HepG2 (cell line): ENCODE results near the gene ABCA4. TPM values are rescaled to one million over a fixed set of nuclear protein-coding genes. Genes with fewer than 3 reads are reported as not detected.

Experiments used
- ATAC-seq: fragments of 200-7000 bp; cut with Tn5 transposase; 3 replicates; pipeline ENCODE4 v1.9.1; 2020; ENCODE audit warnings: mild to moderate bottlenecking, moderate library complexity
- BruUV-seq: library from RNA; stranded (reverse); fragments of 400-500 nt; replicated peaks from 2 replicates; lab custom pipeline; 2021; lab: Mats Ljungman, UMichigan
- CTCF ChIA-PET: fragments of 300-600 bp; formaldehyde crosslinking; extraction: SDS; loops from one replicate; lab custom pipeline; 2021; ENCODE audit warnings: low total read pairs, inconsistent platforms, low intra/inter-chr PET ratio; lab: Yijun Ruan, JAX
- POLR2A ChIA-PET: fragments of 350-600 bp; sonication (Branson Sonifier 250); formaldehyde crosslinking; loops from one replicate; lab custom pipeline; 2020; ENCODE audit warnings: antibody characterized with exemption, inconsistent platforms; lab: Yijun Ruan, JAX
- DNase-seq: peaks from one replicate; pipeline ENCODE4 v3.0.0-alpha.2; 2015; ENCODE audit warnings: low spot score
- FAIRE-seq: peaks from 3 replicates; lab custom pipeline; 2011; peaks lifted over from hg19 to GRCh38; lab: Jason Lieb, UNC
- H2AFZ ChIP-seq: one replicate; pipeline ENCODE4 v1.6.1; 2011; ENCODE audit warnings: low read length, inconsistent platforms
- H3K27ac ChIP-seq: fragments of 300-600 bp; 3 replicates; pipeline ENCODE4 v1.8.0; 2011; ENCODE audit warnings: mixed run types, mild to moderate bottlenecking, mixed read lengths, low read length, inconsistent platforms; ENCODE audit not compliant: insufficient read depth; ENCODE audit errors: extremely low read length
- H3K27me3 ChIP-seq, 2 experiments: fragments of 200-600 bp in 1 of 2; 2 replicates in 1 of 2; 3 replicates in 1 of 2; pipeline versions ENCODE4 v1.6.0 to v1.8.0; 2011; ENCODE audit warnings: low read length in 2 of 2, mild to moderate bottlenecking in 2 of 2, moderate library complexity in 2 of 2, inconsistent platforms in 1 of 2; ENCODE audit not compliant: insufficient read depth in 2 of 2, control insufficient read depth in 1 of 2
- H3K36me3 ChIP-seq, 2 experiments: fragments of 200-600 bp in 1 of 2; replicated peaks in 1 of 2; 2 replicates in 1 of 2; 3 replicates in 1 of 2; pipeline versions ENCODE4 v1.5.1 to v1.8.0; 2011; ENCODE audit warnings: low read length in 2 of 2, inconsistent platforms in 1 of 2; ENCODE audit not compliant: insufficient read depth in 2 of 2, control insufficient read depth in 1 of 2
- H3K4me1 ChIP-seq: 2 replicates; pipeline ENCODE4 v1.5.1; 2012; ENCODE audit warnings: low read length, inconsistent platforms; ENCODE audit not compliant: insufficient read depth
- H3K4me2 ChIP-seq: 2 replicates; pipeline ENCODE4 v1.6.0; 2011; ENCODE audit warnings: low read depth, low read length, inconsistent platforms
- H3K4me3 ChIP-seq, 3 experiments: fragments of 200-600 bp in 1 of 3; sonication (generic), shearing (Covaris generic) in 1 of 3; replicated peaks in 1 of 3; 2 replicates each; pipeline ENCODE4 v1.5.1; 2011 to 2016; ENCODE audit warnings: low read length in 3 of 3, inconsistent platforms in 2 of 3, low read depth in 2 of 3, mild to moderate bottlenecking in 2 of 3, control low read depth in 1 of 3, mixed read lengths in 1 of 3; ENCODE audit not compliant: insufficient read depth in 1 of 3
- H3K79me2 ChIP-seq: one replicate; pipeline ENCODE4 v1.6.1; 2011; ENCODE audit warnings: low read length, inconsistent platforms; ENCODE audit not compliant: insufficient read depth
- H3K9ac ChIP-seq: 2 replicates; pipeline ENCODE4 v1.6.0; 2011; ENCODE audit warnings: mild to moderate bottlenecking, low read depth, low read length, inconsistent platforms; ENCODE audit not compliant: insufficient read depth
- H3K9me3 ChIP-seq: 2 replicates; pipeline ENCODE4 v1.5.1; 2012; ENCODE audit warnings: mild to moderate bottlenecking, low read length
- H4K20me1 ChIP-seq: 2 replicates; pipeline ENCODE4 v1.6.0; 2011; ENCODE audit warnings: inconsistent platforms, mild to moderate bottlenecking, low read length, moderate library complexity; ENCODE audit not compliant: insufficient read depth
- ARID2 ChIP-seq: sonication (generic); formaldehyde crosslinking; IDR thresholded peaks from 2 replicates; pipeline ENCODE4 v1.8.1; 2022; ENCODE audit warnings: mild to moderate bottlenecking, missing genetic modification reagents, borderline replicate concordance
- ASH2L ChIP-seq: fragments of 300-600, 200-600 bp; sonication (generic); IDR thresholded peaks from 2 replicates; pipeline ENCODE4 v1.7.0; 2017; ENCODE audit warnings: low read depth, mild to moderate bottlenecking, moderate library complexity, mixed read lengths, low read length; ENCODE audit not compliant: insufficient read length
- RARA ChIP-seq: IDR thresholded peaks from 2 replicates; pipeline ENCODE4 v1.6.1; 2016; ENCODE audit warnings: missing genetic modification reagents, missing compliant biosample characterization
- SMAD9 ChIP-seq: sonication (generic); formaldehyde crosslinking; IDR thresholded peaks from 2 replicates; pipeline ENCODE4 v1.5.1; 2020; ENCODE audit warnings: mild to moderate bottlenecking, missing genetic modification reagents
- SRSF4 ChIP-seq: fragments of 200-400 bp; formaldehyde crosslinking; IDR thresholded peaks from one replicate; pipeline ENCODE4 v1.6.1; 2018; ENCODE audit warnings: mild to moderate bottlenecking, low read depth, low read length, moderate library complexity; ENCODE audit not compliant: poor library complexity, severe bottlenecking
- TCF7L2 ChIP-seq: IDR thresholded peaks from 2 replicates; pipeline ENCODE4 v1.6.1; 2011; ENCODE audit warnings: mild to moderate bottlenecking, low read depth, low read length, moderate library complexity
- TSC22D2 ChIP-seq: sonication (generic); formaldehyde crosslinking; IDR thresholded peaks from 2 replicates; pipeline ENCODE4 v1.5.1; 2020; ENCODE audit warnings: missing genetic modification reagents, mild to moderate bottlenecking, borderline replicate concordance
- ZSCAN21 ChIP-seq: sonication (generic); formaldehyde crosslinking; IDR thresholded peaks from 2 replicates; pipeline ENCODE4 v1.8.0; 2022; ENCODE audit warnings: mild to moderate bottlenecking, missing genetic modification reagents, moderate library complexity, borderline replicate concordance
- WGBS: methylation state at CpG from one replicate; pipeline ENCODE4 v1.1.6; 2017; ENCODE audit warnings: low lambda C conversion rate; 5-methylcytosine and 5-hydroxymethylcytosine counted together
- in situ Hi-C: cut with HindIII; loops from 2 replicates; pipeline ENCODE4 v1.10.0; 2017; ENCODE audit warnings: low pct_unique_long_range_greater_than_20kb; ENCODE audit not compliant: extremely low pct_ligation_motif_present
- intact Hi-C: fragments of 100-400 bp; cut with micrococcal nuclease; formaldehyde crosslinking; loops from one replicate; pipeline ENCODE4 v1.10.0; 2022; ENCODE audit not compliant: unreplicated experiment
- polyA plus RNA-seq, 8 experiments: library from polyadenylated mRNA; depleted of rRNA in 3 of 8; stranded (reverse) in 7 of 8; unstranded in 1 of 8; fragments of >200 nt; fragmentation: Illumina TruSeq in 4 of 8; extraction: Trizol in 4 of 8; gene quantifications; 2 replicates each; pipeline versions ENCODE4 v1.2.1 to v1.2.3, GENCODE V29; 2011 to 2016; ENCODE audit warnings: low read depth in 4 of 8, missing spikeins in 1 of 8, mixed read lengths in 1 of 8; ENCODE audit not compliant: insufficient read depth in 1 of 8
- total RNA-seq, 5 experiments: library from RNA; depleted of rRNA; stranded (reverse); fragments of >200 nt; fragmentation: Illumina TruSeq; extraction: Trizol; gene quantifications; 2 replicates each; pipeline ENCODE4 v1.2.3, GENCODE V29; 2016; ENCODE audit warnings: low read depth in 1 of 5
- TF ChIP-seq, protein P1 (sequence below): sonication (generic); formaldehyde crosslinking; IDR thresholded peaks from 2 replicates; pipeline ENCODE4 v1.4.0; 2020; ENCODE audit warnings: missing genetic modification reagents
- TF ChIP-seq, protein P2 (sequence below): sonication (generic); formaldehyde crosslinking; IDR thresholded peaks from 2 replicates; pipeline ENCODE4 v1.8.1; 2023; ENCODE audit warnings: missing genetic modification reagents, mild to moderate bottlenecking, borderline replicate concordance
- TF ChIP-seq, protein P3 (sequence below): sonication (generic); formaldehyde crosslinking; IDR thresholded peaks from 2 replicates; pipeline ENCODE4 v1.8.1; 2023; ENCODE audit warnings: mild to moderate bottlenecking, inconsistent platforms, moderate library complexity, missing genetic modification reagents, borderline replicate concordance
- TF ChIP-seq, protein P4 (sequence below): sonication (generic); formaldehyde crosslinking; IDR thresholded peaks from 2 replicates; pipeline ENCODE4 v1.5.0; 2020; ENCODE audit warnings: missing genetic modification reagents, mild to moderate bottlenecking, borderline replicate concordance
- TF ChIP-seq, protein P5 (sequence below): sonication (generic); formaldehyde crosslinking; IDR thresholded peaks from 2 replicates; pipeline ENCODE4 v1.4.0; 2020; ENCODE audit warnings: low read depth, mild to moderate bottlenecking, missing genetic modification reagents

ABCA4 gene
- total and polyA plus RNA-seq, 2 of the 13 experiments (the other 11 are each of a cell fraction or from before 2014, with no cell fraction given): 0.24 to 0.67 TPM

DNA sequence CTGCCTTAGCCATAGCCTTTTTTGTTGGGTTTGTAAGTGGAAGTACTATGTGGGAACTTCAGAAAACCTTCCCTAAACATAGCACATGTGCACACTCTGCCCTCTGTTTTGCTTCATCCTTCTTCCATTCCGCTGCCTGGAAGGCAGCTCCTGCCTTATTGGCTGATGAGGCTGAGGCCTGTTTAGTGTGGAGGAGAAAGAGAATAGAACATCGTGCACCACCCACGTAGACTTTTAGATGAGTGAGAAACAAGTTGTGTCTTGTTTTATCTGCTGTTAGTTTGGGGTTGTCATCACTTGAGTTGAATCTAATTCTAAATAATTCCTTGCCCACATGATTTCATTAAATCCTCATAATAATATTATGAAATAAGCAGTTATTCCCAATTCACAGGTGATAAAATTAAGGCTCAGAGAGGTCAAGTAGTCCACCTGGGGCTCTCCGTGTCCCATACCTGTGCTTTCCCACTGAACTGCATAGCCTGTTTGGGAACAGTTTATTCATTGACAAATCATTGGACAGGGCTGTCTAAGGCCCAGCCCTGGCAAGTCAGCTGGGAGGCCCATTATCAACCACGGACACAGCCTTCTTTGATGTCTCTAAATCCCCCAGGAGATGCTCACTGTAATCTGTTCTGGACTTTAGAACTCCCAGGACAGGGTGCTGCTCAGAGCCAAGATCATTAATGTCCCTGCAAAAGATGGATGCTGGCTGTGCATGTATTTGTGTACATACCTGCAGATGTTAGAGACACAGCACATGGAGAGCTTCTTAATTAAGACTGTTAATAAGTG, 93.0 kb downstream of the ABCA4 start:
- Histone ChIP-seq H4K20me1 (no peaks in the 10 kb centered on the region), H3K27ac (peak overlapping the region; percentile 17), H3K4me1 (peaks cover 82% of the 10 kb centered on the region), H3K27me3 (no peaks in the 10 kb centered on the region), H3K79me2 (no peaks in the 10 kb centered on the region), H3K4me3 (no peak overlapping the region), H3K9me3 (no peaks in the 10 kb centered on the region), H3K4me2 (peak overlapping the region; percentile 26), H2AFZ (no peak overlapping the region), H3K9ac (no peak overlapping the region), H3K36me3 (no peaks in the 10 kb centered on the region)
- ChIA-PET CTCF (interaction anchor here (1.6 to 5.0 kb wide), 2 partner anchors 308 to 436 kb away, joined by 3 to 44 read pairs; no protein-coding TSS in a partner anchor), POLR2A (no interaction called here)
- DNase-seq (peak; percentile 93), ATAC-seq (peak; percentile 90), FAIRE-seq (peak; percentile 93)
- WGBS: 49% methylated on average over 4 of the region's 5 CpGs
- BruUV-seq: no TSS peak
- intact Hi-C loops (loop anchor here (5.0 kb wide), 2 partner anchors 214 to 434 kb away; no protein-coding TSS in a partner anchor), in situ Hi-C loops (loop anchor here (10.0 kb wide), 1 partner anchor 437 kb away; no protein-coding TSS in a partner anchor)
- TF ChIP-seq, protein P1, sequence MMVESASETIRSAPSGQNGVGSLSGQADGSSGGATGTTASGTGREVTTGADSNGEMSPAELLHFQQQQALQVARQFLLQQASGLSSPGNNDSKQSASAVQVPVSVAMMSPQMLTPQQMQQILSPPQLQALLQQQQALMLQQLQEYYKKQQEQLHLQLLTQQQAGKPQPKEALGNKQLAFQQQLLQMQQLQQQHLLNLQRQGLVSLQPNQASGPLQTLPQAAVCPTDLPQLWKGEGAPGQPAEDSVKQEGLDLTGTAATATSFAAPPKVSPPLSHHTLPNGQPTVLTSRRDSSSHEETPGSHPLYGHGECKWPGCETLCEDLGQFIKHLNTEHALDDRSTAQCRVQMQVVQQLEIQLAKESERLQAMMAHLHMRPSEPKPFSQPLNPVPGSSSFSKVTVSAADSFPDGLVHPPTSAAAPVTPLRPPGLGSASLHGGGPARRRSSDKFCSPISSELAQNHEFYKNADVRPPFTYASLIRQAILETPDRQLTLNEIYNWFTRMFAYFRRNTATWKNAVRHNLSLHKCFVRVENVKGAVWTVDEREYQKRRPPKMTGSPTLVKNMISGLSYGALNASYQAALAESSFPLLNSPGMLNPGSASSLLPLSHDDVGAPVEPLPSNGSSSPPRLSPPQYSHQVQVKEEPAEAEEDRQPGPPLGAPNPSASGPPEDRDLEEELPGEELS (CRISPR knock-in tag): peak; percentile 59; the same call in 1 of the 2 replicates
- TF ChIP-seq RARA (0 out of 2 replicates have a peak, but pooled peaks have one; percentile 43), ZSCAN21 (no peak), SMAD9 (CRISPR knock-in tag) (no peak), TCF7L2 (peak; percentile 35; the same call in 1 of the 2 replicates), SRSF4 (no peak), TSC22D2 (no peak), ASH2L (peak; percentile 44), ARID2 (no peak)
- TF ChIP-seq, protein P2, sequence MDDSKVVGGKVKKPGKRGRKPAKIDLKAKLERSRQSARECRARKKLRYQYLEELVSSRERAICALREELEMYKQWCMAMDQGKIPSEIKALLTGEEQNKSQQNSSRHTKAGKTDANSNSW: no peak
- TF ChIP-seq, protein P3, sequence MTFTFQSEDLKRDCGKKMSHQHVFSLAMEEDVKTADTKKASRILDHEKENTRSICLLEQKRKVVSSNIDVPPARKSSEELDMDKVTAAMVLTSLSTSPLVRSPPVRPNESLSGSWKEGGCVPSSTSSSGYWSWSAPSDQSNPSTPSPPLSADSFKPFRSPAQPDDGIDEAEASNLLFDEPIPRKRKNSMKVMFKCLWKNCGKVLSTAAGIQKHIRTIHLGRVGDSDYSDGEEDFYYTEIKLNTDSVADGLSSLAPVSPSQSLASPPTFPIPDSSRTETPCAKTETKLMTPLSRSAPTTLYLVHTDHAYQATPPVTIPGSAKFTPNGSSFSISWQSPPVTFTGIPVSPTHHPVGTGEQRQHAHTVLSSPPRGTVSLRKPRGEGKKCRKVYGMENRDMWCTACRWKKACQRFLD (CRISPR knock-in tag): no peak
- TF ChIP-seq, protein P4, sequence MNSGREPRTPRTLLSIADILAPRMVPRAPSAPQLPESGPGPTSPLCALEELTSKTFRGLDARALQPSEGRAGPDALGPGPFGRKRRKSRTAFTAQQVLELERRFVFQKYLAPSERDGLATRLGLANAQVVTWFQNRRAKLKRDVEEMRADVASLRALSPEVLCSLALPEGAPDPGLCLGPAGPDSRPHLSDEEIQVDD (CRISPR knock-in tag): no peak
- TF ChIP-seq, protein P5, sequence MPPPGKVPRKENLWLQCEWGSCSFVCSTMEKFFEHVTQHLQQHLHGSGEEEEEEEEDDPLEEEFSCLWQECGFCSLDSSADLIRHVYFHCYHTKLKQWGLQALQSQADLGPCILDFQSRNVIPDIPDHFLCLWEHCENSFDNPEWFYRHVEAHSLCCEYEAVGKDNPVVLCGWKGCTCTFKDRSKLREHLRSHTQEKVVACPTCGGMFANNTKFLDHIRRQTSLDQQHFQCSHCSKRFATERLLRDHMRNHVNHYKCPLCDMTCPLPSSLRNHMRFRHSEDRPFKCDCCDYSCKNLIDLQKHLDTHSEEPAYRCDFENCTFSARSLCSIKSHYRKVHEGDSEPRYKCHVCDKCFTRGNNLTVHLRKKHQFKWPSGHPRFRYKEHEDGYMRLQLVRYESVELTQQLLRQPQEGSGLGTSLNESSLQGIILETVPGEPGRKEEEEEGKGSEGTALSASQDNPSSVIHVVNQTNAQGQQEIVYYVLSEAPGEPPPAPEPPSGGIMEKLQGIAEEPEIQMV (CRISPR knock-in tag): no peak
